NCI-H1694 (cell line): Measurements from ENCODE around the gene HOXA11.

ENCODE experiments used
- DNase-seq: peaks from one replicate; lab custom pipeline; 2025; lab: John Stamatoyannopoulos, UW

Gene HOXA11

GRCh38 chr7:27158436-27159265, 26.4 kb downstream of the HOXA11 start:
- no peak for DNase-seq

- DNase-seq: no peak
Observed at GRCh38 chr7:27157702-27158431, 27.2 kb downstream of the HOXA11 start.

GRCh38 chr7:27156916-27157701, 27.9 kb downstream of the HOXA11 start:
- no peak for DNase-seq

GRCh38 chr7:27156508-27156898, 28.5 kb downstream of the HOXA11 start, which contains the start of gene HOXA7:
HOXA7 (minus strand) TSS chr7:27156675; CDS start chr7:27156545, 130 bp downstream.
- DNase-seq: no peak

- no peak for DNase-seq
Observed at GRCh38 chr7:27155816-27156507, 29.1 kb downstream of the HOXA11 start.

- DNase-seq: no peak
Observed at GRCh38 chr7:27154901-27155815, 29.9 kb downstream of the HOXA11 start.

DNA sequence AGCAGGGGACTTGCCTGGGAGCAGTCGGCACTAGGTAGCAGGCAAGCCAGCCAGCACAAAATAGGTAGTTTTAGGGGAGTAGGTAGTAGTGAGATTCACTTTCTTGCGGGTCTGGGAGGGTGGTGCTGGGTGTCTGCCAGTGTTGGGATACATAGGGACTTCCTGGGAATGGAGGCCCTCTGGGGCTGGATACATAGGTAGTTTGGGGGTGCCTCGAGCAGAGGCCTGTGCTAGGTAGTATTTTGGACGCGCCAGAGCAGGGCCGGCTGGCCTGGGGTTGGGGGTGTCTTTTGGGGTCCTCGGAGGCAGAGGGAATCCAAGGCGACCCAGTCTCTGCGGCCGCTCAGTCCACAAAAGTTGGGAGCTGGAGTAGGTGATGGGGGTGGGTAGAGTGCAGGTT, 30.7 kb downstream of the HOXA11 start:
- no peak for DNase-seq

DNA sequence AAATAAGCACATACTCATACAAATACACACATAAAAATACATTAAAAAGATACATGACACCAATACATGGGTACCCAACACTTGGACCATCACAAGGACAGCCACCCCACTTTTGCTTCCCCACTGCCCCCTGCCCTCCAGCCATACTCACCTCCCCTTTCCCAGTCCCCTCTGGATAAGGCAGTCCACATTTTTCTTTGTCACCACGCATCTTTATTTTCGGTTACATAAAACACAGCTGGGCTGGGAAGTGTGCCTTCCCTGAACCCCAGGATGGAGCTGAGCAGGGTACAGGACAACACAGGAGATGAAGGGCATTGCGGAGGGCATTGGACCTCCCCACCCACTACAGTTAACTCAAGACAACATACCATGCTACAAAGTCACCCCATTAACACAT, 31.5 kb downstream of the HOXA11 start:
- DNase-seq: no peak

- DNase-seq: no peak
Observed at GRCh38 chr7:27152816-27153442, 32.1 kb downstream of the HOXA11 start.

DNA sequence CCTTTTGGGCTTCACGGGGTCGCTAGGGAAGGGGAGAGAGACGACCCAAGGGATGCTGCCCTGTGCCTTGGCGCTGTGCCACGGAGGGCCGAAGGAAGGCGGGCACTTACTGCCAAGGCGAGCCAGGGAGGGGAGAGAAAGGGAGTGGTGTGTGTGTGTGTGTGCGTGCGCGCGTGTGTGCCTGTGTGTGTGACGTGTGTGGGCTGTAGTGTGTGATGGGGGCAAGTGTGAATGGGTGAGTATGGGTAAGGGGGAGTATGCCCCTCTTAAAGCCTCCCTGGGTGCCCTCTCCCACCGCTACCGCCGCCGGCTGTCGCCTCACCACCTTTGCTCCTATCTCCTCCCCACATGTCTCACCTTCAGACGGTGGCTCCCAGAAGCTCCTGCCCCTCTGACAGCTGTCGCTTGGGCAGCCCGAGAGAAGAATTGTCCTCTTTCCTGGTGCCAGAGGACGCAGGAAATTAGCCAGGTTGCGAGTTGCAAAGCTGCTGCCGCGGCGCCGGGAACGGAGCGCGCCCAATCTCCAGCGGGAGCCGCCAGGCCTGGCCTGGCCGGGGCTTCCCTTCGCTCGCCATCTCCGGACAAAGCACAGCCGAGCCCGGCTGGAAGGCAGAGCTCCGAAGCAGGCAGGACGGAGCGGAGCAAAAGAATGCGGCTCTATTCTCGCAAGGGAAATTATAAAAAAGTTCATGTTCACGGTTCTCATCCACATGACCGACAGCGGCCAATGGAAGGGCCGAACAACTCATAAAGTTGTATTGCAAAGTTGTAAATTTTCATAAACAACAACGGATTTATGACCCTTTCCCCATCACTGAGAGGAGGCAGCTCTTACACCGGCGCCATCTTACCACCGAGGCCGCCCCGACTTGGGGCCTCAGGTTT, 32.9 kb downstream of the HOXA11 start, which contains the start of gene HOXA3:
HOXA3 (minus strand) TSS at position 653 of the 885 bp plus-strand sequence. CDS start 41,943 bp downstream, outside the sequence.
- DNase-seq: no peak

- no peak for DNase-seq
Observed at GRCh38 chr7:27151341-27151930, 33.6 kb downstream of the HOXA11 start.

DNA sequence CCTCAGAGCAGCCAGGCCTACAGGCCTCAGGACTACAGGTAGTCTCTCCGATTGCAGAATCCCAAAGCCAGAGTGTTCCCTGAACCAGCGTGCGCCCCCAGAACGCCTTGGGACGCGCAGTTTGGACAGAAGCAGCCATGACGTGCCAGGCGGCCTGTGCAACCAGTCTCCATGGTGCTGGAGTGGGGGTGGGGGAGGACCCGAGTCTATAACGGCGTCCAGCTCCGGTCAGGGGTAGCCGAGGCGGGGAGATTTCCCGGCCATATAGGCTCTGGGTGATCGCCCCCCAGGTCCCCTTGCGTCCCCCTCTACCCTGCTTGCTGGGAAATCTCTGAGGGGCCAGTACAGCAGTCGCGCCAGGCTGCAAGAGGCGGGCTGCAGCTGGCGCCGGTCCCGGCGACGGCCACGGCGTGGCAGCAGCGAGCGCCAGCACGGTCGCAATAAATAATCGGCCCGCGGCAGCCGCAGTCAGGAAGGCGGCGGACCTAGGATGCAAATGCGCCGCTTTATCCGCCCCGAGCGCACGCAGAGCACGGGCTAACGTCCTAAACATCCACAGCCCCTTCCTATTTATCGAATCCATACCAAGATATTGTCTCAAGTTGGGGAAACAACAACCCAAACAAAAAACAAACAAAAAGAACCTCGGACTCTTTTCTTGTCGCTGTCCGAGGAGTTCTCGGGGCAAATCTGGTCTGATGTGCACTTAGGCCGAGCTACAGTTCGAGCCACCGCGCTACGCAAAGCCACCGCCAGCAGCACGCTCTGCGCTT, 34.3 kb downstream of the HOXA11 start:
- DNase-seq: peak; percentile 43

GRCh38 chr7:27149842-27150567, 35.0 kb downstream of the HOXA11 start:
- DNase-seq: no peak

DNA sequence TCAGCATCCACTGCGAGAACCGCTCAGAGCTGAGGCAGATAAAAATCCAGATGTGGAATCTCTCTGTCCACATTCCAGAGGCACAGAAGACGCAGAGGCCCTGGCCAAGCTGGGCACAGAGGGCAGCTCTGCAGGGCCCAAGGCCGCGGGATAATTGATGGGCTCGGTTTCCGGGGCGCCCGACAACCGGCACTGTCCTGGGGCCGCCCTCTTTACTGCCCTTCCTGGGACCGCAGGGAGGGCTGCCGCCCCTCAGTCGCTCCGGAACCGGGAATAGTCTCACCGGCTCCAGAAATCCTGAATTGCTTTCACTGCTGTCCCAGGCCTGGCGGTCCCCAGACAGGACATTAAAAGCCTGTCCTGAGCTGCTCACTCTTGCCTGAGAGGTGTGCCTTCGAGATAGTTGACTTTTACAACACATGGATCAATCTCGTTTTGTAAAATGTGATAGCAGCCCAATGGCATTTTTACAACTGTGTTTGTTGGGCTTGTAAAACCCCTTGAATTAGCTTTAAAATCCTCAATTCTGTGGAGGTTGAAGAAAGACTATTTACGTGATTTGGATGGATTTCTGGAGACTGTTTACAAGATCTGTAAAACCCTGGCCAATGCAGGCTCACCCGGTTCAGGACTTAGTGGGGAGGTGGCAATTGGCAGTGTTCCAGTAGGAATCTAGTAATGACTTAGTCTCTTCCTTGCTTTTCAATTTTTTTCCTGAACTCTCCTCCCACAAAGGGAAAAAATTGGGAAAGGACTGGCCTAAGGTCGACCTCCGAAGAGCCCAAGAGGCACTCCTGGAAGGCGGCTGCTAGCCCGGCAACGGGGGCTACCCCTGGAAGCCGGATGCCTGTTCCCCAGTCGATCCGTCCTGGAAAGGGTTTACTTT, 36.0 kb downstream of the HOXA11 start:
- no peak for DNase-seq

DNA sequence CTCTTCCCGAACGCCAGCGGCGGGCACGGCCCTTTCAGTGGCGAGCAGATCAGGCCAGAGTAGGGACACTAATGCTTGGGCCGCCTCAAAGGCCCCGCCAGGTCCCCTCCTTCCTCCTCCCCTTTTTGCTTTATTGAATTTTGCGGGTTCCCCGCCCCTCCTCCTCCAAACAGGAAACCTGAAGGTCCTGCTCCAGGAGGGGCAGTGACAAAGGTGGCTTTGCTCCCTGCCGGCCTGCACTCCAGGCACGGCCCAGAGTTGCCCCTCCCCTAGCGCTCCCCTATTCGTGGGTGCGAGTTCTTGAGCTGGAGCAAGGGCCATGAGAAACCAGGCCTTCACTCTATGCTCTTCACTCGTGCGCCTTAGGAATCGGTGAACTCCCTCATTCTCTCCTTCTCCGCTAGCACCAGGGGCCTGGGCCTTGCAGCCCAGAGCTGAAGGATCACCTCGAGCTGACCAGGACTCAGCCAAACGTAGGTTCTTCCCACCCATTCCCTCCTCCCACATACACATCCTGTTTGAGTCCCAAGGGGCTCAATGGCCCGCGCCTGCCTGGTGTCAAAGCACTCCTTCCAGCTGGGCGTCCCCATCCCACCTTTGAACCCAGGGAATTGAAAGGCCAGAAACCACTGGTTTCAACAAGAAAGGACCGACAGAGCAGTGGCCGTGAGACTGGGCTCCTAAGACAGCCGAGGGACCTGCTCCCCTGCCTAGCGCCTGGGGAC, 36.8 kb downstream of the HOXA11 start:
- no peak for DNase-seq
